Endothelial cell (in vitro differentiated cells): Measurements from ENCODE around the gene ARHGAP19. TPM values are rescaled to one million over a fixed set of nuclear protein-coding genes. Genes with fewer than 3 reads are reported as not detected.
A peak's percentile ranks its signal among the peaks of the same experiment; 100 is the strongest.

Source experiments
- DNase-seq: peaks from one replicate; pipeline ENCODE4 v3.0.0; 2021; ENCODE audit warnings: low spot score
- H3K27ac Mint-ChIP-seq: one replicate; pipeline ENCODE4 v1.8.0; 2021; ENCODE audit warnings: mixed read lengths, inconsistent platforms; ENCODE audit not compliant: unreplicated experiment
- H3K27me3 Mint-ChIP-seq: one replicate; pipeline ENCODE4 v1.8.0; 2021; ENCODE audit warnings: mild to moderate bottlenecking, moderate library complexity, mixed read lengths, inconsistent platforms; ENCODE audit not compliant: unreplicated experiment
- H3K36me3 Mint-ChIP-seq: one replicate; pipeline ENCODE4 v1.8.0; 2021; ENCODE audit warnings: mild to moderate bottlenecking, low read depth, mixed read lengths, inconsistent platforms; ENCODE audit not compliant: unreplicated experiment
- H3K4me1 Mint-ChIP-seq: one replicate; pipeline ENCODE4 v1.8.0; 2021; ENCODE audit warnings: mild to moderate bottlenecking, mixed read lengths, inconsistent platforms; ENCODE audit not compliant: unreplicated experiment
- H3K4me3 Mint-ChIP-seq: one replicate; pipeline ENCODE4 v1.8.0; 2021; ENCODE audit warnings: mild to moderate bottlenecking, mixed read lengths, inconsistent platforms; ENCODE audit not compliant: unreplicated experiment
- H3K9me3 Mint-ChIP-seq: one replicate; pipeline ENCODE4 v1.8.0; 2021; ENCODE audit warnings: mixed read lengths, inconsistent platforms; ENCODE audit not compliant: unreplicated experiment
- CTCF ChIP-seq: fragments of 200-600 bp; sonication (generic); IDR thresholded peaks from one replicate; pipeline ENCODE4 v1.5.0; 2021; ENCODE audit warnings: antibody characterized with exemption; ENCODE audit not compliant: unreplicated experiment
- total RNA-seq: library from RNA; stranded (reverse); fragmentation: NEBNext Ultra II Directional; extraction: Animal tissue kit (Norgen Biotek cat#: 25700); gene quantifications from one replicate; pipeline ENCODE4 v1.2.1, GENCODE V29; 2021; ENCODE audit not compliant: unreplicated experiment

The ARHGAP19 gene
- total RNA-seq, 1 donor from 2014 or later, result 19.8 TPM

GRCh38 chr10:97336446-97336845, 44.0 kb upstream of the ARHGAP19 start:
- no peak overlapping the region for H3K27ac Mint-ChIP-seq
- H3K4me3 Mint-ChIP-seq, result no peak overlapping the region
- H3K9me3 Mint-ChIP-seq, result no peaks in the 10 kb centered on the region
- peaks cover 11% of the 10 kb centered on the region for H3K27me3 Mint-ChIP-seq
- H3K4me1 Mint-ChIP-seq, result peaks cover 32% of the 10 kb centered on the region
- DNase-seq, result no peak
- TF ChIP-seq CTCF, result no peak
- peaks cover 13% of the 10 kb centered on the region for H3K36me3 Mint-ChIP-seq

- peak overlapping the region; percentile 71 for H3K27ac Mint-ChIP-seq
These were observed 43.6 kb upstream of the ARHGAP19 start for GRCh38 chr10:97336006-97336405.

GRCh38 chr10:97335188-97335619, 42.8 kb upstream of the ARHGAP19 start:
- Mint-ChIP-seq H3K4me3 (peak overlapping the region; percentile 69), H3K27me3 (peaks cover 14% of the 10 kb centered on the region), H3K4me1 (peaks cover 35% of the 10 kb centered on the region), H3K27ac (peak overlapping the region; percentile 70), H3K9me3 (no peaks in the 10 kb centered on the region), H3K36me3 (peaks cover 13% of the 10 kb centered on the region)
- DNase-seq, result no peak
- TF ChIP-seq CTCF, result no peak

More at GRCh38 chr10:97336006-97336405, 43.6 kb upstream of the ARHGAP19 start:
- DNase-seq, result no peak
- Mint-ChIP-seq H3K9me3 (no peaks in the 10 kb centered on the region), H3K4me3 (peak overlapping the region; percentile 69), H3K27me3 (peaks cover 14% of the 10 kb centered on the region), H3K4me1 (peaks cover 35% of the 10 kb centered on the region), H3K36me3 (peaks cover 13% of the 10 kb centered on the region)
- no peak for TF ChIP-seq CTCF

DNA sequence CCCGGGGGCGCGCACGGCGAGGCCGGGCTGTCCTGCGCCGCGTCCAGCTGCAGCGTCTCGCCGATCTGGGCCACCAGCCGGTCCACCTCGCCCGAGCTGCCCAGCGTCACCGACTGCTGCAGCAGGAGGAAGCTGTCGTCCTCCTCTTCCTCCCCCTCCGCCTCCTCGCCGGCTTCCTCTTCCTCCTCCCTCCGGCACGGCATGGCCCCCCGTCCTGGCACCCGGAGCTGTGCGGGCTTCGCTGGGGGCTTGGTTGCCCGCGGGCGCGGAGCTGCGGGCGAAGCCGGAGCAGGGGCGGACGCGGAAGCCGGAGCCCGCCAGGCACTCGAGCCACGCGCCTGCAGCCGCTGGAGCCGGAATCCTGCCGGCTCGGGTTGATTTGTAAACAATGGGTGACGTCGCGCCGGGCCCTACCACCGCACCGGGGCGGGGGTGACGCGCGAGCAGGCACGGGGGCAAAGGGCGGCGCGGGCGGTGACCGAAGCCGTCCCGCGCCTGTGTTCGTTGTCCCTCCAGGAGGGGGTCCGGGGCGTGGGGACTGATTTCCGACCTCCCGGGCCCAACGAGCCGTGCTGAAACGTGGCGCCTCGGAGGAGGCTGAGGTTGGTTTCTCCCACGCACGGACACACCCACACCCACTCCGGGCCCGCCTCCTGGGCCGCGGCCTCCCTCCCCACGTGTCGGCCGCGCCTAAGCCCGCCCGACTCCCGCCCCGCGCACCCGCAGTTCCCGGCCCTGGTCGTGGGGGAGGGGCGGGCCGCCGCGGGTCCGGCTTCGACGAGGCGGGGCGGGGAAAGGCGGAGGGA, 42.1 kb upstream of the ARHGAP19 start, which contains the start of gene FRAT2:
Gene FRAT2, minus strand, starts transcription at position 360 of the 806 bp plus-strand sequence. Its CDS starts 157 bp downstream, at position 203.
- peak within 1 kb of the TSS; percentile 97 for H3K27ac Mint-ChIP-seq
- peaks cover 13% of the 10 kb centered on the region for H3K36me3 Mint-ChIP-seq
- H3K4me3 Mint-ChIP-seq, result peak within 1 kb of the TSS; percentile 98
- TF ChIP-seq CTCF, result no peak
- peaks cover 14% of the 10 kb centered on the region for H3K27me3 Mint-ChIP-seq
- no peaks in the 10 kb centered on the region for H3K9me3 Mint-ChIP-seq
- peak; percentile 85 for DNase-seq
- H3K4me1 Mint-ChIP-seq, result peaks cover 35% of the 10 kb centered on the region
